Endothelial cell of umbilical vein (primary cell): ENCODE results near the gene DNAJC30. TPM values are rescaled to one million over a fixed set of nuclear protein-coding genes. Genes with fewer than 3 reads are reported as not detected.

Source experiments
- BruUV-seq: library from RNA; stranded (reverse); fragments of 400-500 nt; replicated peaks from 2 replicates; lab custom pipeline; 2021; lab: Mats Ljungman, UMichigan
- CTCF ChIA-PET: fragments of 300-600, 350-600 bp; sonication (Branson Sonifier 250); formaldehyde crosslinking; loops from one replicate; lab custom pipeline; 2021; ENCODE audit warnings: antibody characterized with exemption, inconsistent platforms; lab: Charles Lee
- POLR2A ChIA-PET: fragments of 300-600, 350-600 bp; sonication (Branson Sonifier 250); formaldehyde crosslinking; loops from one replicate; lab custom pipeline; 2021; ENCODE audit warnings: antibody characterized with exemption, inconsistent platforms; lab: Charles Lee
- DNase-seq: peaks from one replicate; pipeline ENCODE4 v3.0.0-alpha.2; 2011; ENCODE audit warnings: low read depth, low spot score
- FAIRE-seq: peaks from 2 replicates; lab custom pipeline; 2011; peaks lifted over from hg19 to GRCh38; lab: Jason Lieb, UNC
- H2AFZ ChIP-seq: 2 replicates; pipeline ENCODE4 v1.6.0; 2012; ENCODE audit warnings: low read depth, low read length, control low read depth, inconsistent platforms
- H3K27ac ChIP-seq: 2 replicates; pipeline ENCODE4 v1.5.1; 2011; ENCODE audit warnings: low read depth, mild to moderate bottlenecking, control low read depth, low read length, moderate library complexity; ENCODE audit not compliant: insufficient read depth
- H3K27me3 ChIP-seq, 2 experiments: 2 replicates each; pipeline versions ENCODE4 v1.6.0 to v1.6.1; 2011; ENCODE audit warnings: low read length in 2 of 2, mixed read lengths in 1 of 2; ENCODE audit not compliant: control insufficient read depth in 2 of 2, insufficient read depth in 2 of 2
- H3K36me3 ChIP-seq, 2 experiments: 2 replicates in 1 of 2; 3 replicates in 1 of 2; pipeline ENCODE4 v1.5.1; 2011; ENCODE audit warnings: low read length in 2 of 2, mild to moderate bottlenecking in 1 of 2, moderate library complexity in 1 of 2; ENCODE audit not compliant: control insufficient read depth in 2 of 2, insufficient read depth in 2 of 2; ENCODE audit errors: extremely low read depth in 1 of 2
- H3K4me1 ChIP-seq: 3 replicates; pipeline ENCODE4 v1.5.1; 2011; ENCODE audit warnings: mild to moderate bottlenecking, low read length; ENCODE audit not compliant: control insufficient read depth, insufficient read depth; ENCODE audit errors: extremely low read depth
- H3K4me2 ChIP-seq: 2 replicates; pipeline ENCODE4 v1.6.1; 2011; ENCODE audit warnings: low read length, control low read depth, mixed read lengths; ENCODE audit not compliant: insufficient read depth
- H3K4me3 ChIP-seq, 3 experiments: fragments of 200-600 bp in 1 of 3; sonication (generic), shearing (Covaris generic) in 1 of 3; replicated peaks in 1 of 3; 2 replicates each; pipeline ENCODE4 v1.5.1; 2011 to 2016; ENCODE audit warnings: control low read depth in 3 of 3, low read length in 3 of 3, mild to moderate bottlenecking in 2 of 3, inconsistent platforms in 1 of 3, low read depth in 1 of 3, moderate library complexity in 1 of 3; ENCODE audit not compliant: insufficient read depth in 1 of 3
- H3K79me2 ChIP-seq: 2 replicates; pipeline ENCODE4 v1.6.0; 2012; ENCODE audit warnings: low read length, inconsistent platforms; ENCODE audit not compliant: control insufficient read depth, insufficient read depth
- H3K9ac ChIP-seq: replicated peaks from 2 replicates; pipeline ENCODE3; 2011; ENCODE audit warnings: low read length, control low read depth; ENCODE audit not compliant: insufficient read depth; ENCODE audit errors: extremely low read depth
- H3K9me1 ChIP-seq: replicated peaks from 3 replicates; pipeline ENCODE4 v1.6.0; 2011; ENCODE audit warnings: mild to moderate bottlenecking, low read length; ENCODE audit not compliant: control insufficient read depth, insufficient read depth; ENCODE audit errors: extremely low read depth
- H3K9me3 ChIP-seq: replicated peaks from 2 replicates; pipeline ENCODE4 v1.5.1; 2012; ENCODE audit warnings: low read length, inconsistent platforms; ENCODE audit not compliant: control insufficient read depth, insufficient read depth
- H4K20me1 ChIP-seq: replicated peaks from 2 replicates; pipeline ENCODE3; 2011; ENCODE audit warnings: mild to moderate bottlenecking, low read length; ENCODE audit not compliant: control insufficient read depth, insufficient read depth; ENCODE audit errors: extremely low read depth
- EZH2 ChIP-seq: IDR thresholded peaks from 2 replicates; pipeline ENCODE4 v1.6.1; 2012; ENCODE audit warnings: borderline replicate concordance, low read depth, mild to moderate bottlenecking, moderate library complexity, low read length, inconsistent platforms; ENCODE audit not compliant: severe bottlenecking
- FOS ChIP-seq: IDR thresholded peaks from 2 replicates; pipeline ENCODE4 v1.6.1; 2011; ENCODE audit warnings: mild to moderate bottlenecking, low read length, moderate library complexity, borderline replicate concordance; ENCODE audit not compliant: insufficient read depth
- GATA2 ChIP-seq: IDR thresholded peaks from 2 replicates; pipeline ENCODE4 v1.7.0; 2011; ENCODE audit warnings: low read depth, mild to moderate bottlenecking, moderate library complexity, mixed read lengths, low read length; ENCODE audit not compliant: insufficient read length, insufficient read depth
- JUN ChIP-seq: IDR thresholded peaks from 2 replicates; pipeline ENCODE4 v1.6.1; 2011; ENCODE audit warnings: borderline replicate concordance, low read depth; ENCODE audit not compliant: insufficient read length, insufficient read depth
- MYC ChIP-seq: IDR thresholded peaks from one replicate; pipeline ENCODE4 v1.6.1; 2011; ENCODE audit warnings: mild to moderate bottlenecking, low read depth, low read length
- POLR2A ChIP-seq: IDR thresholded peaks from 2 replicates; pipeline ENCODE4 v1.6.1; 2012; ENCODE audit warnings: low read depth, mild to moderate bottlenecking, control low read depth, low read length
- POLR2AphosphoS5 ChIP-seq: IDR thresholded peaks from 2 replicates; pipeline ENCODE4 v1.6.1; 2012; ENCODE audit warnings: low read depth, mild to moderate bottlenecking, control low read depth, low read length, moderate library complexity; ENCODE audit not compliant: insufficient read depth
- dilution Hi-C: fragments of 300-500 bp; cut with MboI; formaldehyde crosslinking; loops from one replicate; pipeline ENCODE4 v1.15.0; 2019; ENCODE audit warnings: low sequenced_read_pairs; ENCODE audit not compliant: extremely low pct_ligation_motif_present
- intact Hi-C: fragments of 100-400 bp; cut with micrococcal nuclease; formaldehyde crosslinking; loops from one replicate; pipeline ENCODE4 v1.10.0; 2022
- polyA plus RNA-seq, 4 experiments: library from polyadenylated mRNA; depleted of rRNA in 3 of 4; stranded (reverse) in 3 of 4; unstranded in 1 of 4; fragments of >200 nt; gene quantifications; 2 replicates each; pipeline versions ENCODE4 v1.2.1 to v1.2.3, GENCODE V29; 2011 to 2012; ENCODE audit warnings: missing spikeins in 1 of 4
- total RNA-seq: library from RNA; stranded (reverse); gene quantifications from 2 replicates; pipeline ENCODE4 v1.2.3, GENCODE V29; 2021
- TF ChIP-seq, protein P1 (sequence below): IDR thresholded peaks from 2 replicates; pipeline ENCODE4 v1.6.1; 2011; ENCODE audit not compliant: insufficient read depth, insufficient read length
- TF ChIP-seq, protein P2 (sequence below), 2 donors: IDR thresholded peaks; 1 replicate in 1 of 2; 2 replicates in 1 of 2; pipeline ENCODE4 v1.5.1; 2011; ENCODE audit warnings: low read length in 2 of 2, mild to moderate bottlenecking in 2 of 2, moderate library complexity in 2 of 2, control low read depth in 1 of 2, inconsistent platforms in 1 of 2, low read depth in 1 of 2; ENCODE audit not compliant: insufficient read depth in 1 of 2; ENCODE audit errors: extremely low read depth in 1 of 2

Gene DNAJC30
- total and polyA plus RNA-seq, 2 donors (not counting 3 experiments of a cell fraction or from before 2014, with no cell fraction given) = 10.6 to 11.9 TPM

DNA sequence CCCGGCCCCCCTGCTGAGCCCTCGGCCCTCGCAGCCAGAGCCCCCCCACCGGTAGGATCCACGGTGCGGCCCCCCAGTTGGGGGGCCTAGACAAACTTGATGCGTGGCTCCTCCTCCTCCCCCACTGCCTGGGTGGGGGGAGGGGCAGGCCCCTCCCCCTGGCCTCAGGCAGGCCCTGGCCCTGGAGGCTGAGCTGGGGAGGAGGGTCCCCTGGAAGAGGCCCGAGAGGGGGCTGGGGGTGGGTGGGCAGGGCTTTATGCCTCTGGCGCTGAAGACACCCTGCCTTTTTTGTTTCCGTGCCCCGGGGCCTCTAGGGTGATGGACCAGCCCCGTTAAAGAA is 12.0 kb downstream of the DNAJC30 start:
- CTCF ChIA-PET = interaction anchor here (1.5 kb wide), 1 partner anchor 54 kb away, joined by 3 read pairs; no protein-coding TSS in a partner anchor
- Histone ChIP-seq H3K4me1 (peaks cover 3% of the 10 kb centered on the region), H3K4me2 (no peak overlapping the region), H3K9me3 (no peaks in the 10 kb centered on the region), H4K20me1 (no peaks in the 10 kb centered on the region), H2AFZ (no peak overlapping the region), H3K79me2 (no peaks in the 10 kb centered on the region), H3K27me3 (no peaks in the 10 kb centered on the region), H3K27ac (no peak overlapping the region), H3K36me3 (no peaks in the 10 kb centered on the region), H3K4me3 (no peak overlapping the region), H3K9ac (no peak overlapping the region), H3K9me1 (no peaks in the 10 kb centered on the region)
- DNase-seq (no peak), FAIRE-seq (no peak)
- BruUV-seq = no TSS peak
- dilution Hi-C loops (no loop called here), intact Hi-C loops (no loop called here)
- POLR2A ChIA-PET = no interaction called here
- TF ChIP-seq GATA2 = no peak
- TF ChIP-seq POLR2A = no peak
- TF ChIP-seq, protein P1, sequence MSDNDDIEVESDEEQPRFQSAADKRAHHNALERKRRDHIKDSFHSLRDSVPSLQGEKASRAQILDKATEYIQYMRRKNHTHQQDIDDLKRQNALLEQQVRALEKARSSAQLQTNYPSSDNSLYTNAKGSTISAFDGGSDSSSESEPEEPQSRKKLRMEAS = no peak
- no peak for TF ChIP-seq JUN
- no peak for TF ChIP-seq MYC
- TF ChIP-seq POLR2AphosphoS5 = no peak
- TF ChIP-seq FOS = no peak
- TF ChIP-seq, protein P2, sequence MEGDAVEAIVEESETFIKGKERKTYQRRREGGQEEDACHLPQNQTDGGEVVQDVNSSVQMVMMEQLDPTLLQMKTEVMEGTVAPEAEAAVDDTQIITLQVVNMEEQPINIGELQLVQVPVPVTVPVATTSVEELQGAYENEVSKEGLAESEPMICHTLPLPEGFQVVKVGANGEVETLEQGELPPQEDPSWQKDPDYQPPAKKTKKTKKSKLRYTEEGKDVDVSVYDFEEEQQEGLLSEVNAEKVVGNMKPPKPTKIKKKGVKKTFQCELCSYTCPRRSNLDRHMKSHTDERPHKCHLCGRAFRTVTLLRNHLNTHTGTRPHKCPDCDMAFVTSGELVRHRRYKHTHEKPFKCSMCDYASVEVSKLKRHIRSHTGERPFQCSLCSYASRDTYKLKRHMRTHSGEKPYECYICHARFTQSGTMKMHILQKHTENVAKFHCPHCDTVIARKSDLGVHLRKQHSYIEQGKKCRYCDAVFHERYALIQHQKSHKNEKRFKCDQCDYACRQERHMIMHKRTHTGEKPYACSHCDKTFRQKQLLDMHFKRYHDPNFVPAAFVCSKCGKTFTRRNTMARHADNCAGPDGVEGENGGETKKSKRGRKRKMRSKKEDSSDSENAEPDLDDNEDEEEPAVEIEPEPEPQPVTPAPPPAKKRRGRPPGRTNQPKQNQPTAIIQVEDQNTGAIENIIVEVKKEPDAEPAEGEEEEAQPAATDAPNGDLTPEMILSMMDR (IDR thresholded peaks at IDR 0.05; ENCODE audit: extremely low read depth in 1 of 2, insufficient read depth in 1 of 2, low read depth in 1 of 2, low read length in 2 of 2) = no peak
- no peak for TF ChIP-seq EZH2
